ENCODE data around the gene COMMD7. TPM values are rescaled to one million over a fixed set of nuclear protein-coding genes. Genes with fewer than 3 reads are reported as not detected.

The COMMD7 gene
- total RNA-seq, 1 experiment from 2014 or later, result 66.1 TPM

- Histone ChIP-seq H3T11ph (ENCODE audit: low read length) (no peak overlapping the region), H3K4ac (ENCODE audit: low read depth, low read length) (no peak overlapping the region), H2AFZ (ENCODE audit: low read length) (no peak overlapping the region), H3K56ac (ENCODE audit: insufficient read length, low read depth, low read length) (no peak overlapping the region), H3K14ac (ENCODE audit: insufficient read depth, low read length) (no peak overlapping the region), H3K9me3 (ENCODE audit: control insufficient read depth, low read depth, low read length) (no peaks in the 10 kb centered on the region), H3K4me1 (ENCODE audit: insufficient read depth, low read length) (no peaks in the 10 kb centered on the region), H4K8ac (replicated peaks; ENCODE audit: insufficient read length, low read depth, low read length) (no peak overlapping the region), H3K79me1 (ENCODE audit: insufficient read depth, low read depth, low read length, poor library complexity, severe bottlenecking) (no peaks in the 10 kb centered on the region), H2BK5ac (ENCODE audit: insufficient read length, low read length) (no peak overlapping the region), H3K4me2 (ENCODE audit: insufficient read depth, insufficient read length, low read length) (no peak overlapping the region), H3K23me2 (ENCODE audit: insufficient read length, low read depth, low read length, poor library complexity, severe bottlenecking) (no peaks in the 10 kb centered on the region), H3K9ac (ENCODE audit: extremely low read depth, insufficient read length, low read length) (no peak overlapping the region), H3K79me2 (ENCODE audit: insufficient read depth, low read length) (no peaks in the 10 kb centered on the region), H4K20me1 (ENCODE audit: control insufficient read depth, insufficient read depth, insufficient read length) (no peaks in the 10 kb centered on the region), H2AK5ac (ENCODE audit: insufficient read length, low read length) (no peak overlapping the region), H3K27ac (ENCODE audit: insufficient read length, low read depth, low read length) (no peak overlapping the region), H2BK120ac (ENCODE audit: low read depth, low read length, poor library complexity, severe bottlenecking) (no peak overlapping the region), H3K18ac (ENCODE audit: insufficient read length, low read depth, low read length) (no peak overlapping the region), H4K5ac (ENCODE audit: insufficient read length, low read depth, low read length) (no peak overlapping the region), H3K27me3 (ENCODE audit: insufficient read depth, low read length) (no peaks in the 10 kb centered on the region), H3K23ac (ENCODE audit: insufficient read length, low read depth, low read length) (no peak overlapping the region), H2BK15ac (ENCODE audit: low read depth, low read length) (no peak overlapping the region), H4K91ac (ENCODE audit: insufficient read length, low read depth, low read length) (no peak overlapping the region), H2BK20ac (ENCODE audit: low read depth, low read length, poor library complexity, severe bottlenecking) (no peak overlapping the region), H2BK12ac (ENCODE audit: insufficient read length, low read depth, low read length) (no peak overlapping the region)
- peaks cover 18% of the 10 kb centered on the region for H3K27me3 Mint-ChIP-seq (ENCODE audit: low read depth)
- H3K4me3 Mint-ChIP-seq, result no peak overlapping the region
- peaks cover 0 to 2% (median 1%) of the 10 kb centered on the region in 3 experiments; a peak in 3 of 7 replicates for H3K36me3 Mint-ChIP-seq (ENCODE audit: insufficient read depth in 1 of 3, low read depth in 3 of 3)
- no peak for DNase-seq
- peaks cover 4 to 5% of the 10 kb centered on the region in 2 experiments for H3K4me1 Mint-ChIP-seq
- no CpG with 5 or more reads among the region's 2 CpGs for WGBS (ENCODE audit: extremely low coverage, insufficient read length, low lambda C conversion rate)
- peaks cover 3 to 7% of the 10 kb centered on the region in 2 experiments; a peak in 3 of 5 replicates for H3K9me3 Mint-ChIP-seq
- TF ChIP-seq CTCF (conservative IDR thresholded peaks at IDR 0.05), result no peak
- H3K27ac Mint-ChIP-seq, result no peak overlapping the region
These were observed 87.3 kb downstream of the COMMD7 start for GRCh38 chr20:32655903-32656512.
